Transverse colon (tissue), 4 donors: ENCODE data around the gene MRC1.

Source experiments
- CTCF ChIP-seq, 5 experiments: fragments of 200-600 bp in 3 of 5; fragments of 450-650 bp in 2 of 5; sonication (generic) in 3 of 5; IDR thresholded peaks; 1 replicate in 2 of 5; 2 replicates in 3 of 5; pipeline ENCODE4 v1.5.1; 2016 to 2017; ENCODE audit warnings: antibody characterized with exemption in 5 of 5, inconsistent platforms in 3 of 5, mild to moderate bottlenecking in 2 of 5, moderate library complexity in 1 of 5
- EP300 ChIP-seq: sonication (generic); formaldehyde crosslinking; IDR thresholded peaks from one replicate; pipeline ENCODE4 v1.6.1; 2017; ENCODE audit warnings: antibody characterized with exemption, low read depth
- POLR2A ChIP-seq: fragments of 450-650 bp; IDR thresholded peaks from one replicate; pipeline ENCODE4 v1.6.1; 2016; ENCODE audit warnings: antibody characterized with exemption, mild to moderate bottlenecking, moderate library complexity
- POLR2AphosphoS5 ChIP-seq, 3 donors: sonication (generic); formaldehyde crosslinking; IDR thresholded peaks; one replicate each; pipeline ENCODE4 v1.6.1; 2016; ENCODE audit warnings: antibody characterized with exemption in 3 of 3

- TF ChIP-seq POLR2AphosphoS5 (IDR thresholded peaks at IDR 0.05) (no peak), POLR2A (no peak), CTCF (IDR thresholded peaks at IDR 0.05) (no peak), EP300 (no peak)
Measured at GRCh38 chr10:17784688-17785087, 24.5 kb upstream of the MRC1 start.
